Measurements from ENCODE around the gene STUM.

STUM gene

DNA sequence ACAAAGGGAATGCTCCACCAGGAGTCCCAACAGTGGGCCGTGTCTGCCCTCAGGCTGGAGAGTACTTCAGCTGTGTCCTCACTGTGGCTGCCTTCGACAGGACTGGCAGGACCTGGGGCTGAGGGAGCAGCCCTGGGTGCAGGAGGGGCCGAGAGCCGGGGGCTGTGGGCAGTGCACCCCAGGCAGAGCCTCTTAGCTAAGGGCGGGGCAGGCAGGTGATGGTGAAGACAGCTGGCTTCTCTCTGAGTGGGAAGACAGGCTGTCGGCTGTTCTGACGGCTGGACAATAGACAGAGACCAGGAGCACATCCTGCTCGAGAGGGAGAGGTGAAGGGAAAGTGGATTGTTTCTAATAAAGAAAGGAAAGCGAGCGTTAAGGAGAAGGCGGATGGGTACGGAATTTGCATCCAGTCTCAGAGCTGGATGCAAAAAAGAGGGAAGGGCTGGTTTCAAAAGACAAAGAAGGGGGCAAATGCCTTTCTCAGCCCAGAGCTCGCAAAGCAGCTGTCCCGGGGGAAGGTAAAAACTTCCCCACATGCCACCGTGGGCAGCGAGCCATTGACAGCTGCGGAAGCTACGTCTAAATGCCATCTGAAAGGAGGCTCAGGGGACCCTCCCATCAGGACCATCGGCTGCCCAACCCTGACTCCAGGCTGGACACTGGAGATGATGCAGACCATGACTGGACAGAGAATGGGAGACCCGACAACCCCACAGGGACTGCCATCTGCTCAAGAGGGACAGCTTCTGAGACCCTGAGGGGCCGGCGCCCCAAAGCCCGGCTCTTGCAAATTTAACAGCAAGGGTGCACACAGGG is 92.0 kb downstream of the STUM start:
- in situ Hi-C loops (cut with HindIII; ENCODE audit: low pct_ligation_motif_present, low sequenced_read_pairs), result loop anchor here (25.0 kb wide), 2 partner anchors 197 to 797 kb away; no protein-coding TSS in a partner anchor
- DNase-seq, result no peak
- Histone ChIP-seq H3K27me3 (replicated peaks) (no peaks in the 10 kb centered on the region), H3K4me3 (ENCODE audit: low read depth, low read length) (no peak overlapping the region), H3K36me3 (replicated peaks) (no peaks in the 10 kb centered on the region), H3K27ac (no peak overlapping the region)
- TF ChIP-seq, protein P1, sequence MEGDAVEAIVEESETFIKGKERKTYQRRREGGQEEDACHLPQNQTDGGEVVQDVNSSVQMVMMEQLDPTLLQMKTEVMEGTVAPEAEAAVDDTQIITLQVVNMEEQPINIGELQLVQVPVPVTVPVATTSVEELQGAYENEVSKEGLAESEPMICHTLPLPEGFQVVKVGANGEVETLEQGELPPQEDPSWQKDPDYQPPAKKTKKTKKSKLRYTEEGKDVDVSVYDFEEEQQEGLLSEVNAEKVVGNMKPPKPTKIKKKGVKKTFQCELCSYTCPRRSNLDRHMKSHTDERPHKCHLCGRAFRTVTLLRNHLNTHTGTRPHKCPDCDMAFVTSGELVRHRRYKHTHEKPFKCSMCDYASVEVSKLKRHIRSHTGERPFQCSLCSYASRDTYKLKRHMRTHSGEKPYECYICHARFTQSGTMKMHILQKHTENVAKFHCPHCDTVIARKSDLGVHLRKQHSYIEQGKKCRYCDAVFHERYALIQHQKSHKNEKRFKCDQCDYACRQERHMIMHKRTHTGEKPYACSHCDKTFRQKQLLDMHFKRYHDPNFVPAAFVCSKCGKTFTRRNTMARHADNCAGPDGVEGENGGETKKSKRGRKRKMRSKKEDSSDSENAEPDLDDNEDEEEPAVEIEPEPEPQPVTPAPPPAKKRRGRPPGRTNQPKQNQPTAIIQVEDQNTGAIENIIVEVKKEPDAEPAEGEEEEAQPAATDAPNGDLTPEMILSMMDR (IDR thresholded peaks at IDR 0.05; ENCODE audit: low read depth, low read length, missing control alignments), result no peak

DNA sequence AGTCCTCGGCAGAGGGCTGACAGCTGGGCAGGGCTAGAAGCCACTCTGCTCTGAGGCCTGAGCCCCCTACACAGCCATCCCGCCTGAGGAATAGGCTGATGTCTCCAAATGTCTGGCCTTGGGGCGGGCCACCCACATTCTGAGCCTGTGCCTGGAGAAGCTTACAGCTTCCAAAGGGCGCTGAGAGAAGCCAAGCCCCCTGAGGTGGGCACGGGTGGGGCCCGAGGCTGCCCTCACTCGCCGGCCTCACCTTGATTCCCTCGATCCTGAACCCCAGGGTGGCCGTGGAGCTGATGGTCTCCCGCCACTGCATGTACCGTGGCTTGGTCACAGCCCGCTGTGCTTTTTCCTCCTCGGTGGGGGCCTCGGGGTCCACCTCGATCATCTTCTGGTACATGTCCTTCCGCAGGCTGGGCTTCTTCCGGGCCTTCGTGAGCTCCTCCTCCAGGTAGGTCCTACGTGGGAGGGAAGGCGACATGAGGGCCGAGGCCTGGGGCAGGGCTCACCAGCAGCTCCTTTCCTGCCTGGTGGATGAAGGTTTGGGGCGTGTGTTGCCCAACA is 93.2 kb downstream of the STUM start:
- in situ Hi-C loops (cut with HindIII; ENCODE audit: low pct_ligation_motif_present, low sequenced_read_pairs), result loop anchor here (25.0 kb wide), 2 partner anchors 196 to 796 kb away; no protein-coding TSS in a partner anchor
- H3K27ac ChIP-seq, result no peak overlapping the region
- H3K27me3 ChIP-seq (replicated peaks), result no peaks in the 10 kb centered on the region
- TF ChIP-seq, protein P1 (IDR thresholded peaks at IDR 0.05; ENCODE audit: low read depth, low read length, missing control alignments), result no peak
- no peak for DNase-seq
- H3K4me3 ChIP-seq (ENCODE audit: low read depth, low read length), result no peak overlapping the region
- no peaks in the 10 kb centered on the region for H3K36me3 ChIP-seq (replicated peaks)

DNA sequence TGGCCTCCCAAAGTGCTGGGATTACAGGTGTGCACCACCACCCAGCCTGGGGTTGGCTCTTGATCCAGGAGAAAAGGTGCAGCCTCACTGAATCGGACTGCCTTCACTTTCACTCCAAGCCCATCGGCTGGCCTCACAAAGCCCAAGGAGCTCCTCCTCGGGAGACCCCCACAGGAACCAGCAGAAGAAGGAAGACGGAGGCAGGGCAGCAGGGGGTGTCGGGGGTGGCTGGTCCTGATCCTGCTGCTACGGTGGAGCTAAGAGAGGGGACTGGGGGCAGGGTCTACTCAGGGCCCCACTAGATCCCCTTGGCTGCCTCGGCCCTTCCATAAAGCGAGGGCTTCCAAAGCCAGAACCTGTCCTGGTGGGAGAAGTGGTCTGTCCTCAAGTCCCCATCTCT is 93.9 kb downstream of the STUM start:
- H3K4me3 ChIP-seq (ENCODE audit: low read depth, low read length), result no peak overlapping the region
- H3K27ac ChIP-seq, result no peak overlapping the region
- in situ Hi-C loops (cut with HindIII; ENCODE audit: low pct_ligation_motif_present, low sequenced_read_pairs), result loop anchor here (25.0 kb wide), 2 partner anchors 195 to 795 kb away; no protein-coding TSS in a partner anchor
- no peak for DNase-seq
- no peaks in the 10 kb centered on the region for H3K36me3 ChIP-seq (replicated peaks)
- no peaks in the 10 kb centered on the region for H3K27me3 ChIP-seq (replicated peaks)
- TF ChIP-seq, protein P1 (IDR thresholded peaks at IDR 0.05; ENCODE audit: low read depth, low read length, missing control alignments), result no peak

GRCh38 chr1:226643177-226643576 is 94.6 kb downstream of the STUM start:
- TF ChIP-seq, protein P1 (IDR thresholded peaks at IDR 0.05; ENCODE audit: low read depth, low read length, missing control alignments), result no peak
- in situ Hi-C loops (cut with HindIII; ENCODE audit: low pct_ligation_motif_present, low sequenced_read_pairs), result loop anchor here (25.0 kb wide), 2 partner anchors 194 to 794 kb away; no protein-coding TSS in a partner anchor
- no peak overlapping the region for H3K4me3 ChIP-seq (ENCODE audit: low read depth, low read length)
- peak; percentile 59 for DNase-seq
- H3K36me3 ChIP-seq (replicated peaks), result no peaks in the 10 kb centered on the region
- no peaks in the 10 kb centered on the region for H3K27me3 ChIP-seq (replicated peaks)
- H3K27ac ChIP-seq, result no peak overlapping the region

- Histone ChIP-seq H3K27ac (no peak overlapping the region), H3K27me3 (replicated peaks) (no peaks in the 10 kb centered on the region), H3K4me3 (ENCODE audit: low read depth, low read length) (no peak overlapping the region), H3K36me3 (replicated peaks) (no peaks in the 10 kb centered on the region)
- DNase-seq, result no peak
- TF ChIP-seq, protein P1 (IDR thresholded peaks at IDR 0.05; ENCODE audit: low read depth, low read length, missing control alignments), result no peak
- in situ Hi-C loops (cut with HindIII; ENCODE audit: low pct_ligation_motif_present, low sequenced_read_pairs), result loop anchor here (25.0 kb wide), 2 partner anchors 193 to 793 kb away; no protein-coding TSS in a partner anchor
Observed at GRCh38 chr1:226643611-226644540, 95.3 kb downstream of the STUM start.

All from brain microvascular endothelial cell (primary cell).